Femur (tissue), 1 donor: ENCODE measurements around the gene PPP6R2.

Source experiments
- DNase-seq: peaks from one replicate; pipeline ENCODE4 v3.0.0-alpha.2; 2017

PPP6R2 gene

GRCh38 chr22:50305923-50306566, 37.1 kb upstream of the PPP6R2 start:
- peak; percentile 90 for DNase-seq

- peak; percentile 91 for DNase-seq
These were observed 36.1 kb upstream of the PPP6R2 start, which contains the start of gene PLXNB2 for GRCh38 chr22:50306753-50307749. Gene PLXNB2 (minus strand): TSS chr22:50307646. CDS start chr22:50290584, 17,062 bp downstream.

DNA sequence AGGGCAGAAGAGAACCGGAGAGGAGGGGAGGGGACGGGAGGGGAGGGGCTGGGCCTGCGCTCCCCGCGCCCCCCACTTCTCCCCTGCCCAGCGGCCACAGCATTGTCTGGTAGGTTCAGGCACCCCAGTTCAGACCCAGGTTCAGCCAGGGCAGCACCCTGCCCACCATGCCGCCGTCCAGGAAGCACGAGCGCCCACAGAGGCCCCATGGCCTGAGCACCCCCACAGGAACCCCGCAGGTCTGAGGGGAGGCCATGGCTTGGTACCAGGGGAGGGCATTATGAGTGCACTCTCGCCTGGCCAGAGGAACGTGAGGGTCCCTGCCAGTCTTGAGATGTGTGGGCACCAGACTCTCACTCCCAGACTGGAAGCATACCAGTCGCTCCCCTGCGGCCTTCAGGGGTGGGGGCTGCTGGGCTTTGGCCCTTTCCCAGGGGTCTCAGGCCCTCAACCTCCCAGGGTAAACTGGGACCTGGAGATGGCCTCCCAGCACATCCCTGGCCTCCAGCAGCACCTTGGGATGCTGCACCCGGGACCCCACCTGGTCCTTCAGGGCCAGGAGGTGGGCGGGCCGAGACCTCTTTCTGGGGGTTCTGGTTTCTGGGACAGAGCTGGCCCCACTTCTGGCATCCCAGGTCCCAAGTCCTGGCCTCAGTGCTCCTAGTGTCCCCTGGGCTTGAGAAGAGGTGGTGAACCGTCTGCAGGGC, 35.1 kb upstream of the PPP6R2 start:
- DNase-seq = peak; percentile 63

- DNase-seq = peak; percentile 84
These were observed 34.6 kb upstream of the PPP6R2 start for GRCh38 chr22:50308597-50308935.

- peak; percentile 53 for DNase-seq
These were observed 34.0 kb upstream of the PPP6R2 start for GRCh38 chr22:50308986-50309600.

DNA sequence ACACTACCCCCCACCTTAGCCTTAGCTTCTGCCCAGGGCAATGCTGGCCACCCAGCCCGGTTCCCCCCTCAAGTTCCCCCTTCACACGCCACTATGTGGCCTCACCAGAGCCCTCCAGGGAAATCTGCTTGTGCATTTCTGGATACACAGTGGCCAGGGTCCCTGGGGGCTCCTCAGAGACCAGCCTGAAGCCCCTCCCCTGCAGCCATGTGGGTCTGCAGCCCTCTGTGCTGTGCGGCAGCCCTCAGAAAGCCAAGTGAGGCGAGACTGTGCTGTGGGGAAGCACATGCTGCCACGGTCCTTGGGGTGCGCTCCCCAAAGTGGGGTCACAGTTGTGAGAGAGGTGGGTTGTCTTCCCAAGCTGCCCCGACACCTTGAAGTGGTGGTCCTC, 33.5 kb upstream of the PPP6R2 start:
- peak; percentile 43 for DNase-seq

DNA sequence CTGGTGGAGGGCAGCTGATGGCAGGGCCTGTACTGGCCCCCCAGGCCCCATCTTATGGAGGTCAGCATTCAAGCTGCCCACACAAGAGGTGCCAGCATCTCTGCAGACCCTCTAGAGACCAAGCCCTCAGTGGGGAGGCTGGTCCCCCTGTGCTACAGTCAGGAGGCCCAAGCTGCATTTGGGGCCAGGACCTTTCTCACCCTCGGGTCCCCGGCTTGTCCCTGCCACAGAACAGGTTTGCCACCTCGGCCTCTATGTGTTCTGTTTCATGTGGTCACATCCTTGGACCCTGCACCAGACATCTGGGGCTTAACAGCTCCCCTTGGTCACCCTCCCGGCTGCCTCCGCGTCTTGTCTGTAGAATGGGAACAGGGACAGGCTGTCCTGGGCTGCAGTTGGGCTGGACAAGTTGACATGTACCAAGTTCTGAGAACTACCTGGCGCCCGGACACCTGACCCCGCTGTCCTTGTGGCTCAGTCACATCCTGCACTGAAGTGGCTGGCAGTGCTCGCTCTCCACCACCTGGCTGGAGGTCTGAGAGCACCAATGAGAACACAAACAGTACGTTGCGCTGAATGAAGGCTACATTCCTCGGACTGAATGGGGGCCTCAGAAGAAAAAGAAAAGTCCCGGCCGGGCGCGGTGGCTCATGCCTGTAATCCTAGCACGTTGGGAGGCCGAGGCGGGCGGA, 33.0 kb upstream of the PPP6R2 start:
- DNase-seq = no peak

GRCh38 chr22:50310949-50311444, 32.1 kb upstream of the PPP6R2 start:
- no peak for DNase-seq

GRCh38 chr22:50311606-50312351, 31.3 kb upstream of the PPP6R2 start:
- peak; percentile 20 for DNase-seq

DNA sequence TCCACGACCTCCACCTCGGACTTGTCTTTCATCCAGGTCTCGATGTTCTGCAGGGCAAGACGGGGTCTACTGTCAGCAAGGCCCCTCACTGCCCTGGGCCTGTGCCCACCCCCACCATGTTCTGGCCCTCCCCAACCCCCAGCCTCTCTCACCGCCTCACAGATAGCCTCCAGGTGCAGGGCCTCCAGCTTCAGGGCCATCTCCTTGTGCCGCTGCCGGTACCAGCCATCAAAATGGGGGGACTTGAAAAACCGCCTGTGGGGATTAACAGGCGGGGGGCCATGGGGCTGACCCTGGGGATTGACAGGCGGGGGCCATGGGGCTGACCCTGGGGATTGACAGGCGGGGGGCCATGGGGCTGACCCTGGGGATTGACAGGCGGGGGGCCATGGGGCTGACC, 30.8 kb upstream of the PPP6R2 start:
- no peak for DNase-seq

DNA sequence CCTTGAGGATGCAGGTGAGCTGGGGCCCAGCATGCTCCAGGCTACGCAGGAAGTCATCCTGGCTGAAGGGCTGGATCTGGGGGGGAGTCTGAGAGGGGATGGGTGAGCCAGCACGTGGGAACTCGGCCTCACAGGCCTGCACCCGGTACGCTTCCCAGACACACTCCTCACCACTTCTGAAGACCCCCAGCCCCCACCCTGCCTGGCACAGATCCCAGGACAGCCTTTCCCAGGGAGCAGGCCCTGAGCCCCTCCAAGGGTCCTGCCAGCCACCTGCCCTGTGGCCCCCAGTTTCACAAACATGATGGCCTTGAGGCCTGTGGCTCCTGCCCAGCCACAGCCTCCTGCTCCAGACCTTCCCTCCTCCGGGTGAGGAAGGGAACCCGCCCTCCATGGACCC, 30.1 kb upstream of the PPP6R2 start:
- no peak for DNase-seq

- no peak for DNase-seq
These were observed 29.5 kb upstream of the PPP6R2 start for GRCh38 chr22:50313600-50313999.

- no peak for DNase-seq
These were observed 29.1 kb upstream of the PPP6R2 start for GRCh38 chr22:50314081-50314454.

DNA sequence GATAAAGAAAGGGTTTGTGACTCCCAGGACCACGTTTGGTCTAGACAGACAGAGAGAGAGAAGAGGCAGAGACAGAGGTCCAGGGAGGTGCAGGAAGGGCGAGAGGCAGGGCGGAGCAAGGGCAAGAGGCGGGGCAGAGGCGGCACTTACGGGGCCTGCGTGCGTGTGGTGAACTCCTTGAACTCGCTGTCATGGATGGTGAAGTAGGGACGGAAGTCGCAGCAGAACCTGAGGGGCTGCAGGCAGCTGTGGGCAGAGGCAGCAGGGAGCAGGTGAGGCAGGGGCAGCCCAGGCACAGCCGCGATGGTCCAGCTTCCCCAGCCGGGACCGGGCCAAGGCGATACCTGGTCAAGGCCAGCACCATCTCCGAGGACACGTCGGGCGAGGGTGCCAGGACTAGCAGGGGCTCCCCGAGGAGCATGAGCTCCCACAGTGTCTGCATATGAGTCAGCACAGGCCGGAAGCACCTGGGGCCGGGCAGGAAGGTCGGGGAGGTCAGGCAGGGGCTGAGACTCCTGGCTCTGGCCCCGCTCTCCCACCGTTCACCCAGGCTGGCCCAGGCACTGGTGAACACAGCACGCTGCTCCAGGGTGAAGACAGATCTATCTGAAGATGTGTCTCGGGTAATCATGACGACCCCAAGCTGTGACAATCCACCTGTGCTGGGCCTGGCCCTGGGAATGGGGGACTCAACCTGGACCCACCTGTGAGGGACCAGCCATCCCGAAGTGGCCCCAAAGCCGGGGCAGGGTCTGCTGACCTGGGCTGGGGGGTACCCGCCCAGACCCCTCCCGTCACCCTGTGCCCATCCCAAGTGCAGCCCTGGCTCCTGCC, 28.5 kb upstream of the PPP6R2 start:
- DNase-seq = no peak

GRCh38 chr22:50315289-50316113, 27.6 kb upstream of the PPP6R2 start:
- no peak for DNase-seq

GRCh38 chr22:50316114-50317065, 26.7 kb upstream of the PPP6R2 start:
- no peak for DNase-seq

DNA sequence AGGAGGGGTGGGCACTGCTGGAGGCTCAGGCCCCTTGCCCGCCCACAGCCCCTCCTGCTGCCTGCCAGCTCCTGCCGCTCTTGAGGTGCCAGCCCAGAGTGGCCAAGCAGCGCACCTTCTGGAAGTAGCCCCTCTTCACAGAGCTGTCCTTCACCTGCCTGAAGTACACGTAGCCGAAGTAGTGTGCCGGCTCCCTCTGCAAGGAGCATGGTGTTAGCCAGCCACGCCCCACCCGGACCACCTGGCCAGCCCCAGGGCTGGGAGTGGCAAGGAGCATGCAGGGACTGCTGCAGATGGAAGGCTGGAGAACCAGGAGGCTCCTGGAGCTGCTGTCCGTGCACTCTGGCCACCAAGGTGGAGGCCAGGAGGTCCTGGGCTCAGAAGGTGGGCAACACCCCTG, 25.9 kb upstream of the PPP6R2 start:
- no peak for DNase-seq

DNA sequence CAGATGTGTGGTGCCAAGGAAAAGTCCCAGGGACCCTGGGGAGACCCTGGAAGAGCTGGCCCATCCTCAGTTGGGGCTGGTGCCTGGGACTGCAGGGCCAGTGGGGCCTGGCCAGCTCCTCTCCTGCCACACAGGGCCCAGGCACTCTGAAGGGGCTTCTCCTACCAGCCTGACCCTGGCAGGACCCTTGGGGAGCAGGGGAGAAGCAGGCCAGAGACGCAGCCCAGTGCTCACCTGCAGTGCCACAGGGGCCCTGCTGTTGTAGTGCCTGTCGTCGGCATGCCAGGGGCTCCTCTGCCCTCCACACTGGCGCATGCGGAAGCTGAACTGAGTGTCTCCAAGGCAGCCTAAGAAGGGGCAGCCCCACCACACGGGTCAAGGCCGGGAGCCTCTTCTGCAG, 25.5 kb upstream of the PPP6R2 start:
- no peak for DNase-seq

DNA sequence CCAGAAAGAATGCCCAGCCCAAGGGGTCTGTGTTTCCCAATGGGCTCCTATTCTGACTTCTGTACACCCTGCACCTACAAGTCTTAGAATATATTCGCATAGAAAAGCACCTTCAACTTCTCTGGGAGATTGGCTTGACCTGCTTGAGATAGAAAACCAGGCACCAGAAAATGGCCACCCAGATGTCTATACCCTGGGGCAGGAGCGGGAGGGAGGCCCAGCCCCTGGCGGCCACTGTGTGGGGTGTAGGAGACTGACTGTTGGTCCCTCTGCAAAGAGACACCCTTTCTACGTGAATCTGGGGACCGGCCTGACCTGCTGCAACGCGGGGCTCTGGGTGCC, 24.8 kb upstream of the PPP6R2 start:
- DNase-seq = no peak
